NOMO-1 (cell line): ENCODE measurements around the gene DCP1B.
A peak's percentile ranks its signal among the peaks of the same experiment; 100 is the strongest.

Experiments
- DNase-seq, 2 experiments: peaks; one replicate each; lab custom pipeline; 2025; ENCODE audit not compliant: unreplicated experiment in 2 of 2; lab: John Stamatoyannopoulos, UW

DCP1B gene

GRCh38 chr12:2004113-2004929 is at the start of gene DCP1B:
Gene DCP1B, minus strand, starts transcription at chr12:2004457. Its CDS starts 26 bp downstream, at chr12:2004431.
- peak; percentile 97 to 99 for DNase-seq

GRCh38 chr12:2053691-2054090 is 49.4 kb upstream of the DCP1B start:
- DNase-seq, result no peak

GRCh38 chr12:2052826-2053678 is 48.8 kb upstream of the DCP1B start, which contains the start of gene CACNA1C:
Gene CACNA1C, plus strand, starts transcription at chr12:2052987. Its CDS starts 576 bp downstream, at chr12:2053563.
- DNase-seq, result peak; percentile 44 to 45

- no peak for DNase-seq
Observed at GRCh38 chr12:2051700-2052621, 47.7 kb upstream of the DCP1B start.

- DNase-seq, result peak; percentile 6 to 34
Observed at GRCh38 chr12:2049604-2050540, 45.6 kb upstream of the DCP1B start.

- DNase-seq, result no peak
Observed at GRCh38 chr12:2047752-2048151, 43.5 kb upstream of the DCP1B start.

- DNase-seq, result no peak
Observed at GRCh38 chr12:2046957-2047356, 42.7 kb upstream of the DCP1B start.

GRCh38 chr12:2044165-2044564 is 39.9 kb upstream of the DCP1B start:
- DNase-seq, result no peak

- no peak for DNase-seq
Observed at GRCh38 chr12:2043054-2043453, 38.8 kb upstream of the DCP1B start.

GRCh38 chr12:2039034-2039433 is 34.8 kb upstream of the DCP1B start:
- DNase-seq, result no peak

GRCh38 chr12:2035431-2036055 is 31.3 kb upstream of the DCP1B start:
- DNase-seq, result peak in 1 of 2 experiments; percentile 63

- DNase-seq, result peak; percentile 78 to 82
Observed at GRCh38 chr12:2034633-2035430, 30.6 kb upstream of the DCP1B start.

GRCh38 chr12:2032506-2032905 is 28.2 kb upstream of the DCP1B start:
- no peak for DNase-seq

GRCh38 chr12:2029851-2030250 is 25.6 kb upstream of the DCP1B start:
- no peak for DNase-seq

- no peak for DNase-seq
Observed at GRCh38 chr12:2027351-2027750, 23.1 kb upstream of the DCP1B start.

- no peak for DNase-seq
Observed at GRCh38 chr12:2023365-2023764, 19.1 kb upstream of the DCP1B start.

- DNase-seq, result no peak
Observed at GRCh38 chr12:2020511-2020910, 16.3 kb upstream of the DCP1B start.

- no peak for DNase-seq
Observed at GRCh38 chr12:2019126-2019525, 14.9 kb upstream of the DCP1B start.
